Keratinocyte (primary cell): ENCODE results near the gene A2M. TPM values are rescaled to one million over a fixed set of nuclear protein-coding genes. Genes with fewer than 3 reads are reported as not detected.

Experiments
- DNase-seq: peaks from one replicate; pipeline ENCODE4 v3.0.0-alpha.2; 2011; ENCODE audit warnings: low read depth, missing footprints, low spot score
- FAIRE-seq: peaks from 2 replicates; lab custom pipeline; 2011; peaks lifted over from hg19 to GRCh38; lab: Jason Lieb, UNC
- H2AFZ ChIP-seq: 2 replicates; pipeline ENCODE4 v1.6.0; 2012; ENCODE audit warnings: low read length, control low read depth, inconsistent platforms; ENCODE audit not compliant: control insufficient read depth
- H3K27ac ChIP-seq: 2 replicates; pipeline ENCODE4 v1.5.1; 2011; ENCODE audit warnings: low read length; ENCODE audit not compliant: control insufficient read depth, insufficient read depth
- H3K27me3 ChIP-seq: 3 replicates; pipeline ENCODE4 v1.6.0; 2011; ENCODE audit warnings: low read length; ENCODE audit not compliant: control insufficient read depth, insufficient read depth; ENCODE audit errors: extremely low read depth
- H3K36me3 ChIP-seq, 2 experiments: 2 replicates in 1 of 2; 3 replicates in 1 of 2; pipeline ENCODE4 v1.5.1; 2011; ENCODE audit warnings: low read length in 2 of 2, mild to moderate bottlenecking in 1 of 2; ENCODE audit not compliant: control insufficient read depth in 2 of 2, insufficient read depth in 2 of 2; ENCODE audit errors: extremely low read depth in 1 of 2
- H3K4me1 ChIP-seq: 3 replicates; pipeline ENCODE4 v1.5.1; 2011; ENCODE audit warnings: low read length; ENCODE audit not compliant: control insufficient read depth, insufficient read depth; ENCODE audit errors: extremely low read depth
- H3K4me2 ChIP-seq: 3 replicates; pipeline ENCODE4 v1.6.0; 2011; ENCODE audit warnings: low read depth, low read length; ENCODE audit not compliant: control insufficient read depth, insufficient read depth; ENCODE audit errors: extremely low read depth
- H3K4me3 ChIP-seq, 3 experiments: fragments of 200-600 bp in 1 of 3; sonication (generic) in 1 of 3; 2 replicates in 2 of 3; 3 replicates in 1 of 3; pipeline ENCODE4 v1.5.1; 2011 to 2016; ENCODE audit warnings: low read length in 3 of 3, mild to moderate bottlenecking in 3 of 3, control low read depth in 2 of 3, inconsistent platforms in 1 of 3, low read depth in 1 of 3, mixed read lengths in 1 of 3, mixed run types in 1 of 3, moderate library complexity in 1 of 3; ENCODE audit not compliant: control insufficient read depth in 2 of 3, insufficient read depth in 2 of 3; ENCODE audit errors: extremely low read depth in 1 of 3
- H3K79me2 ChIP-seq: 2 replicates; pipeline ENCODE4 v1.6.0; 2012; ENCODE audit warnings: low read length; ENCODE audit not compliant: control insufficient read depth, insufficient read depth
- H3K9ac ChIP-seq: 3 replicates; pipeline ENCODE4 v1.6.0; 2011; ENCODE audit warnings: low read length; ENCODE audit not compliant: control insufficient read depth, insufficient read depth; ENCODE audit errors: extremely low read depth
- H3K9me1 ChIP-seq: 3 replicates; pipeline ENCODE4 v1.6.0; 2011; ENCODE audit warnings: low read length; ENCODE audit not compliant: control insufficient read depth, insufficient read depth; ENCODE audit errors: extremely low read depth
- H3K9me3 ChIP-seq: 2 replicates; pipeline ENCODE4 v1.5.1; 2012; ENCODE audit warnings: low read depth, low read length; ENCODE audit not compliant: control insufficient read depth
- H4K20me1 ChIP-seq: 3 replicates; pipeline ENCODE4 v1.6.0; 2011; ENCODE audit warnings: low read length; ENCODE audit not compliant: control insufficient read depth, insufficient read depth; ENCODE audit errors: extremely low read depth
- CTCF ChIP-seq, 3 experiments: IDR thresholded peaks in 1 of 3; conservative IDR thresholded peaks in 1 of 3; optimal IDR thresholded peaks in 1 of 3; 2 replicates in 2 of 3; 3 replicates in 1 of 3; pipeline versions ENCODE3 to v1.5.1; 2011; ENCODE audit warnings: low read length in 3 of 3, mild to moderate bottlenecking in 3 of 3, moderate library complexity in 2 of 3, control low read depth in 1 of 3, inconsistent platforms in 1 of 3; ENCODE audit not compliant: insufficient read depth in 2 of 3; ENCODE audit errors: extremely low read depth in 1 of 3
- EZH2 ChIP-seq: IDR thresholded peaks from one replicate; pipeline ENCODE4 v1.6.1; 2012; ENCODE audit warnings: inconsistent platforms, mild to moderate bottlenecking, low read length, moderate library complexity
- dilution Hi-C: fragments of 300-500 bp; cut with MboI; formaldehyde crosslinking; loops from one replicate; pipeline ENCODE4 v1.7.0; 2020; ENCODE audit warnings: low sequenced_read_pairs; ENCODE audit not compliant: extremely low pct_ligation_motif_present
- polyA plus RNA-seq, 5 experiments: library from polyadenylated mRNA; depleted of rRNA in 3 of 5; stranded (reverse) in 3 of 5; stranded (forward) in 1 of 5; unstranded in 1 of 5; fragments of >200 nt; gene quantifications; 1 replicate in 1 of 5; 2 replicates in 3 of 5; 3 replicates in 1 of 5; pipeline versions ENCODE4 v1.2.1 to v1.2.3, GENCODE V29; 2011 to 2012; ENCODE audit warnings: missing spikeins in 2 of 5, low read depth in 1 of 5, low replicate concordance in 1 of 5

The A2M gene
- polyA plus RNA-seq, 1 donor (not counting 4 experiments of a cell fraction or from before 2014, with no cell fraction given): 0.49 TPM

- H3K9me1 ChIP-seq: no peaks in the 10 kb centered on the region
- TF ChIP-seq CTCF (optimal IDR thresholded peaks at IDR 0.05 in 1 of 3, IDR thresholded peaks at IDR 0.05 in 1 of 3, conservative IDR thresholded peaks at IDR 0.05 in 1 of 3; ENCODE audit: extremely low read depth in 1 of 3, insufficient read depth in 2 of 3, low read length in 3 of 3) (no peak), EZH2 (no peak)
- H3K9ac ChIP-seq: no peak overlapping the region
- H3K4me1 ChIP-seq: no peaks in the 10 kb centered on the region
- no peaks in the 10 kb centered on the region for H3K36me3 ChIP-seq
- H3K79me2 ChIP-seq: no peaks in the 10 kb centered on the region
- H3K4me2 ChIP-seq: no peak overlapping the region
- no peaks in the 10 kb centered on the region for H3K27me3 ChIP-seq
- H3K9me3 ChIP-seq: no peaks in the 10 kb centered on the region
- FAIRE-seq (no peak), DNase-seq (no peak)
- no peak overlapping the region for H3K27ac ChIP-seq
- no peaks in the 10 kb centered on the region for H4K20me1 ChIP-seq
- dilution Hi-C loops: no loop called here
- no peak overlapping the region for H3K4me3 ChIP-seq
- H2AFZ ChIP-seq: no peak overlapping the region
These were observed 7.1 kb downstream of the A2M start for GRCh38 chr12:9108504-9109212.

- no peaks in the 10 kb centered on the region for H3K4me1 ChIP-seq
- dilution Hi-C loops: no loop called here
- no peak for FAIRE-seq
These were observed 8.2 kb downstream of the A2M start for GRCh38 chr12:9107542-9107873.

More at GRCh38 chr12:9107542-9107873, 8.2 kb downstream of the A2M start:
- H3K9ac ChIP-seq: no peak overlapping the region
- H3K4me3 ChIP-seq: no peak overlapping the region
- H3K36me3 ChIP-seq: no peaks in the 10 kb centered on the region
- H3K27ac ChIP-seq: no peak overlapping the region
- H3K79me2 ChIP-seq: no peaks in the 10 kb centered on the region
- no peak overlapping the region for H2AFZ ChIP-seq
- TF ChIP-seq EZH2 (no peak), CTCF (optimal IDR thresholded peaks at IDR 0.05 in 1 of 3, IDR thresholded peaks at IDR 0.05 in 1 of 3, conservative IDR thresholded peaks at IDR 0.05 in 1 of 3; ENCODE audit: extremely low read depth in 1 of 3, insufficient read depth in 2 of 3, low read length in 3 of 3) (no peak)
- H3K9me1 ChIP-seq: no peaks in the 10 kb centered on the region
- H3K4me2 ChIP-seq: no peak overlapping the region
- DNase-seq: no peak
- H3K27me3 ChIP-seq: no peaks in the 10 kb centered on the region
- H3K9me3 ChIP-seq: no peaks in the 10 kb centered on the region
- H4K20me1 ChIP-seq: no peaks in the 10 kb centered on the region
